ENCODE data around the gene SIAH1. TPM values are rescaled to one million over a fixed set of nuclear protein-coding genes. Genes with fewer than 3 reads are reported as not detected.
A peak's percentile ranks its signal among the peaks of the same experiment; 100 is the strongest.
"Not testable (repeated sequence)": the region's sequence is repeated elsewhere in the genome, so short reads cannot be mapped to it uniquely, and the experiment has no call there.

The SIAH1 gene
- total RNA-seq, 4 donors from 2014 or later = 27.2 to 31.8 (median 30.9) TPM

DNA sequence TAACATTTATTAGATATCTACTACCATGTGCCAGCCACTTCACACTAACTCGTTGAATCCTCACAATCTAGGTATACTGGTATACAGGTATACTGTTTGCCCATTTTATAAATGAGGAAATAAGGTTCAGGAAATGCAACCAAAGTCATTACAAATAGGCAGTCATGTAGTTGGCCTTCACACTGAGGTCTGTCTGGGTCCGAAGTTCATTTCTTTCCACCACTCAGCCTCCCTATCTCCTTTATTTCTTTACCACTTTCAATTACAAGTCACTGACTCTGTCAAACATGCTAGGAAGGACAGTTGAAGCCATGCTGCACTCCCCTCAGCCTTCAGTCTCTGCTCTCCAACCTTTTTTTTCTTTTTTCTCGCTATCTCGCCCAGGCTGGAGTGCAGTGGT is 20.7 kb upstream of the SIAH1 start:
- no peak for ATAC-seq
- H3K4me3 ChIP-seq = no peak overlapping the region
- H3K36me3 ChIP-seq = no peaks in the 10 kb centered on the region
- no peaks in the 10 kb centered on the region for H3K4me1 ChIP-seq
- no peak overlapping the region for H3K27ac ChIP-seq
- H3K9me3 ChIP-seq = no peaks in the 10 kb centered on the region
- no peak for TF ChIP-seq POLR2AphosphoS5 (IDR thresholded peaks at IDR 0.05)
- no peak for TF ChIP-seq EP300 (IDR thresholded peaks at IDR 0.05)
- TF ChIP-seq CTCF (IDR thresholded peaks at IDR 0.05) = no peak
- no peak for TF ChIP-seq POLR2A (IDR thresholded peaks at IDR 0.05)
- no peaks in the 10 kb centered on the region for H3K27me3 ChIP-seq
- 89 to 94% methylated on average over 4 of the region's 4 CpGs for WGBS, 2 donors (ENCODE audit: low coverage in 1 of 2)

DNA sequence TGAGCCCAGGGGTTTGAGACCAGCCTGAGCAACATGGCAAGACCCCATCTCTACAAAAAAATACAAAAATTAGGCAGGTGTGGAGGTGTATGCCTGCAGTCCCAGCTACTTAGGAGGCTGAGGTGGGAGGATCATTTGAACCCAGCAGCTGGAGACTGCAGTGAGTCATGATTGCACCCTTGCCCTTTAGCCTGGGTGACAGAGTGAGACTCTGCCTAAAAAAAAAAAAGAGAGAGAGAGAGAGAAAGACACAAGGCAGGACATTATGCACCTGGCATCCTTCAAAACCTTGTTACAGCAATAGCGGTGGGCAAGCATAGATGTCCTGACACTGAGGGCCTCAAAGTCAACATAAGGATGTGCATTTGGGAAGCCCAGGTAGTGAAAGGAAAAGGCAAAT is 19.9 kb upstream of the SIAH1 start:
- 50 to 67% methylated on average over 1 of the region's 1 CpG for WGBS, 2 donors (ENCODE audit: low coverage in 1 of 2)
- H3K27me3 ChIP-seq = no peaks in the 10 kb centered on the region
- H3K9me3 ChIP-seq = no peaks in the 10 kb centered on the region
- no peak overlapping the region for H3K4me3 ChIP-seq
- TF ChIP-seq CTCF (IDR thresholded peaks at IDR 0.05) (no peak), POLR2AphosphoS5 (IDR thresholded peaks at IDR 0.05) (no peak), POLR2A (IDR thresholded peaks at IDR 0.05) (no peak), EP300 (IDR thresholded peaks at IDR 0.05) (no peak)
- no peaks in the 10 kb centered on the region for H3K36me3 ChIP-seq
- H3K4me1 ChIP-seq = no peaks in the 10 kb centered on the region
- H3K27ac ChIP-seq = no peak overlapping the region
- ATAC-seq = no peak

DNA sequence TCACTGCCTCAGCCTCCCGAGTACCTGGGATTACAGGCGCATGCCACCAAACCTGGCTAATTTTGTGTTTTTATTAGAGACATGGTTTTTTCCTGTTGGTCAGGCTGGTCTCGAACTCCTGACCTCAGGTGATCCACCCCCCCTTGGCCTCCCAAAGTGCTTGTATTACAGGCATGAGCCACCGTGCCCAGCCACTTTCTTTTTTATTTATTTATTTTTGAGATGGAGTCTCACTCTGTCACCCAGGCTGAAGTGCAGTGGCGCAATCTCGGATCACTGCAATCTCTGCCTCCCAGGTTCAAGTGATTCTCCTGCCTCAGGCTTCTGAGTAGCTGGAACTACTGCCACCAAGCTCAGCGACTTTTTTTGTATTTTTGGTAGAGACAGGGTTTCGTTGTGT is 17.3 kb upstream of the SIAH1 start:
- not testable (repeated sequence) for H3K4me3 ChIP-seq, ATAC-seq, H3K36me3 ChIP-seq, H3K27me3 ChIP-seq, H3K9me3 ChIP-seq, H3K27ac ChIP-seq, H3K4me1 ChIP-seq
- WGBS, 2 donors (ENCODE audit: low coverage in 1 of 2) = 76 to 86% methylated on average over 4 to 8 of the region's 8 CpGs

DNA sequence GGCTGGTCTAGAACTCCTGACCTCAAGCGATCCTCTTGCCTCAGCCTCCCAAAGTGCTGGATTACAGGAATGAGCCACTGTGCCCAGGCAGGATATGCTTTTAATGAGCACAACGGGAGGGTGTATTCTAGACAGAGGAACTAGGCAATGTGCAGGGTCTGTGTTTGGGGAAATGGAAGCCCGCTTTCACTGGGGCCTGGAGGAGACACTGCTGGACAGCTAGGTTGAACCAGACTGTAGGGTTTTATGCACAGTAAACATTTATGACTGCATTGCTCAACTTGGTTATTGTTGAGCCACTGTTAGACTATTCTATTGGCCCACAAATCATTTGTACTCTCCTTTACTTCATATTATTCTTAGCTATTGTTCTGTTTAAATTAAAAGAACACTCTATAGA is 10.2 kb upstream of the SIAH1 start:
- no peak for ATAC-seq
- Histone ChIP-seq H3K4me3 (no peak overlapping the region), H3K27ac (no peak overlapping the region), H3K36me3 (no peaks in the 10 kb centered on the region), H3K27me3 (no peaks in the 10 kb centered on the region), H3K4me1 (no peaks in the 10 kb centered on the region), H3K9me3 (no peaks in the 10 kb centered on the region)
- 80 to 84% methylated on average over 1 to 2 of the region's 3 CpGs for WGBS, 2 donors (ENCODE audit: low coverage in 1 of 2)
- TF ChIP-seq EP300 (IDR thresholded peaks at IDR 0.05) = no peak

DNA sequence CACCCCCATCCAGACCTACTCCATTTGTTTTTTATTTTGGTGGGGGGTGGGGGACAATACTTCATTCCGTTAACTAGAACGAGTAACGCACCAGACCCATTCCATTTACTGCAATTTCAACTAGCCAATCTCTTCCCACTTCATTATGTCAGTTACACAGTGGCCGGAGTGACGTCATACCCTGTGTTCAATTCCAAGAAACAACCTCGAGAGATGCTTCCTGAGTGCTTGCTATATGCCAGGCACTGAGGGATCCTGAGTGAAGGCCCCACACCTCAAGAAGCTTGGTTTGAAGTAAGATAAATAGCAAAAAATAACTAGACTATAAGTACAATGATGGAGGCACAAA is 9.1 kb upstream of the SIAH1 start:
- ATAC-seq = peak; percentile 15
- Histone ChIP-seq H3K9me3 (no peaks in the 10 kb centered on the region), H3K27ac (peak overlapping the region in 3 of 4 donors; percentile 64 to 70 (median 67)), H3K4me3 (no peak overlapping the region), H3K27me3 (no peaks in the 10 kb centered on the region), H3K4me1 (no peaks in the 10 kb centered on the region), H3K36me3 (no peaks in the 10 kb centered on the region)
- WGBS, 2 donors (ENCODE audit: low coverage in 1 of 2) = 83 to 92% methylated on average over 2 to 5 of the region's 6 CpGs
- TF ChIP-seq POLR2AphosphoS5 (IDR thresholded peaks at IDR 0.05) (no peak), EP300 (IDR thresholded peaks at IDR 0.05) (no peak), CTCF (IDR thresholded peaks at IDR 0.05) (no peak)

DNA sequence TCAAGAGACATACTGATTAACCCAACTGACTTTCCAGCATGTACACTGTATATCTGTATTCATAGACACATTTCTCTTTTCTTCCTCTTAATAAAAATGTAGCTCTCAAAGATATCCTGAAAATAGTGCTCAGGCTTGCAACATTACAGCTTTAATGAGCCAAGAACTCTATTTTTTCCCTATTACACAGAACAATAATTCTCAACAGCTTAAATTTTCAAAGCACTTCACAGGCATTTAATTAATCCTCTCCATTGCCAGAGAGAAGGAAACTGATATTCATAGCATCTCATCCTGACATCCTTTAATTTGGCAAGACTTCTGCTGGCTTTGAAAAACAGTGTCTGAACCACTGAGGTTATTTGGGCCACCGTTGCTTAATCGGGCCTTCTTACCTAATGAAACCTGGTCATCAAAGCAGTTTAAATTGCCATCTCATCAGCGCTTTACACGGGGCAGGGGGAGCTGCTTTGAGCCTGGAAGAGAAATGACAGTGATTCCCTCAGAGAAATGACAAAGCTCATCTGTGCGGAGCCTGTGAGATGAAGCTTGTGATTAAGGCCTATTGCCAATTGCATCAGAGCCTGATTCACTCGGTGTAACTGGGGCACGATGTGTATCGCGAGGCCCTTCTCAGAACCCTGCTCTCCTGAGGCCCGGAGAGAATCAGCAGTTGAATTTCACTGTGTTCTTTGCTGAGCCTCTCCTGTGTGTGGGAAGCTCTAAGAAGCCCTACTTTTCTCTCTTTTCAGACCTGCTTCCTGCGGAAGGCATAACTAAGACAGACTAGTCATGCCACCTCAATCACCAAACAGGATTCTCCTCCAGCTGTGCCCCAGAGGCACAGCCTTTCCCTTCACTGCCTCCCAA is 8.5 kb upstream of the SIAH1 start:
- no peaks in the 10 kb centered on the region for H3K9me3 ChIP-seq
- TF ChIP-seq CTCF (IDR thresholded peaks at IDR 0.05) = no peak
- TF ChIP-seq POLR2AphosphoS5 (IDR thresholded peaks at IDR 0.05) = peak; percentile 51
- no peaks in the 10 kb centered on the region for H3K36me3 ChIP-seq
- peak; percentile 93 for ATAC-seq
- no peak overlapping the region for H3K4me3 ChIP-seq
- no peaks in the 10 kb centered on the region for H3K4me1 ChIP-seq
- WGBS, 2 donors (ENCODE audit: low coverage in 1 of 2) = 52 to 53% methylated on average over 3 to 7 of the region's 11 CpGs
- no peaks in the 10 kb centered on the region for H3K27me3 ChIP-seq
- H3K27ac ChIP-seq = peak overlapping the region in 3 of 4 donors; percentile 64 to 70 (median 67)

Data from gastroesophageal sphincter (tissue), 4 donors.